BJ (cell line): ENCODE measurements around the gene CCT3. TPM values are rescaled to one million over a fixed set of nuclear protein-coding genes. Genes with fewer than 3 reads are reported as not detected.

Experiments used
- CTCF ChIA-PET: fragments of 350-600 bp; formaldehyde crosslinking; extraction: SDS; loops from one replicate; lab custom pipeline; 2021; ENCODE audit warnings: antibody characterized with exemption, inconsistent platforms; lab: Yijun Ruan, JAX
- POLR2A ChIA-PET: fragments of 300-600 bp; sonication (Branson Sonifier 250); formaldehyde crosslinking; extraction: SDS; loops from one replicate; lab custom pipeline; 2021; ENCODE audit warnings: antibody characterized with exemption; lab: Charles Lee
- DNase-seq: peaks from one replicate; pipeline ENCODE4 v3.0.0-alpha.2; 2011; ENCODE audit warnings: low read depth
- H3K27me3 ChIP-seq: 2 replicates; pipeline ENCODE4 v1.6.0; 2011; ENCODE audit warnings: low read length; ENCODE audit not compliant: control insufficient read depth, insufficient read depth
- H3K36me3 ChIP-seq: 2 replicates; pipeline ENCODE4 v1.5.1; 2011; ENCODE audit warnings: low read length; ENCODE audit not compliant: control insufficient read depth, insufficient read depth
- H3K4me3 ChIP-seq: 2 replicates; pipeline ENCODE4 v1.5.1; 2011; ENCODE audit warnings: low read depth, mild to moderate bottlenecking, control low read depth, low read length
- CTCF ChIP-seq: IDR thresholded peaks from 2 replicates; pipeline ENCODE4 v1.5.1; 2011; ENCODE audit warnings: low read depth, mild to moderate bottlenecking, control low read depth, inconsistent platforms, low read length, moderate library complexity; ENCODE audit not compliant: insufficient read depth
- polyA plus RNA-seq: library from polyadenylated mRNA; depleted of rRNA; stranded (reverse); fragments of >200 nt; gene quantifications from 2 replicates; pipeline ENCODE4 v1.2.3, GENCODE V29; 2011

The CCT3 gene
- polyA plus RNA-seq, 1 experiment, result 275 TPM

GRCh38 chr1:156385534-156386031 is 47.5 kb upstream of the CCT3 start:
- H3K27me3 ChIP-seq, result peaks cover 22% of the 10 kb centered on the region
- no peaks in the 10 kb centered on the region for H3K36me3 ChIP-seq
- DNase-seq, result no peak
- CTCF ChIA-PET, result interaction anchor here (0.6 to 7.1 kb wide), 53 partner anchors 9 to 273 kb away, joined by 3 to 172 read pairs (median 6); partner anchors contain the start of genes NAXE, RHBG and VHLL
- TF ChIP-seq CTCF, result peak; percentile 88
- H3K4me3 ChIP-seq, result no peak overlapping the region
- POLR2A ChIA-PET, result interaction anchor here (0.6 to 1.0 kb wide), 2 partner anchors 60 to 327 kb away, joined by 4 to 5 read pairs; no protein-coding TSS in a partner anchor

GRCh38 chr1:156384658-156385057 is 46.6 kb upstream of the CCT3 start:
- no peak for DNase-seq
- H3K36me3 ChIP-seq, result no peaks in the 10 kb centered on the region
- ChIA-PET POLR2A (no interaction called here), CTCF (interaction anchor here (0.7 to 7.1 kb wide), 21 partner anchors 8 to 274 kb away, joined by 3 to 172 read pairs (median 13); no protein-coding TSS in a partner anchor)
- no peak for TF ChIP-seq CTCF
- no peak overlapping the region for H3K4me3 ChIP-seq
- peaks cover 18% of the 10 kb centered on the region for H3K27me3 ChIP-seq

- no peak for TF ChIP-seq CTCF
- DNase-seq, result no peak
- CTCF ChIA-PET, result interaction anchor here (0.7 to 7.1 kb wide), 17 partner anchors 9 to 275 kb away, joined by 3 to 172 read pairs (median 13); no protein-coding TSS in a partner anchor
- Histone ChIP-seq H3K4me3 (no peak overlapping the region), H3K36me3 (no peaks in the 10 kb centered on the region), H3K27me3 (peaks cover 15% of the 10 kb centered on the region)
- POLR2A ChIA-PET, result no interaction called here
Measured at GRCh38 chr1:156384007-156384406, 45.9 kb upstream of the CCT3 start.

DNA sequence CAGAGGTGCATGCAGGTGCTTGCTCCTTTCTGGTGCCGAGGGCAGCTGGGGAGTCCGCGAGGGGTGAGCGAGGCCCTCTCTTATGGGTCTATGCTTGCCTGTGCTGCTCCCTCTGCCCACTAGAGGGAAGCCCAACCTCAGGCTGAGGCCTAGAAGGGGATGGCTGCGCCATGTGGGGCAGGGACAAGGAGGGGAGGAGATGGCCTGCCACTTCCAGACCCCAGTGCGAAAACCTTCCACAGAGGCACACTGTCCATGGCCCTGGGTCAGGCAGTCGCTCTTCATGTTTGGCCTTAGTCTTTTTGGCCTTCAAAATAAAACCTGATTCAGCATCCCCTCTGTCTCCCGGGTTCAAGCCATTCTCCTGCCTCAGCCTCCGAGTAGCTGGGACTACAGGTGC is 44.9 kb upstream of the CCT3 start:
- H3K36me3 ChIP-seq, result no peaks in the 10 kb centered on the region
- POLR2A ChIA-PET, result no interaction called here
- peak; percentile 93 for TF ChIP-seq CTCF
- H3K27me3 ChIP-seq, result peaks cover 12% of the 10 kb centered on the region
- CTCF ChIA-PET, result interaction anchor here (0.5 to 7.1 kb wide), 16 partner anchors 12 to 241 kb away, joined by 3 to 172 read pairs (median 4); partner anchors contain the start of gene RHBG
- DNase-seq, result no peak
- no peak overlapping the region for H3K4me3 ChIP-seq

DNA sequence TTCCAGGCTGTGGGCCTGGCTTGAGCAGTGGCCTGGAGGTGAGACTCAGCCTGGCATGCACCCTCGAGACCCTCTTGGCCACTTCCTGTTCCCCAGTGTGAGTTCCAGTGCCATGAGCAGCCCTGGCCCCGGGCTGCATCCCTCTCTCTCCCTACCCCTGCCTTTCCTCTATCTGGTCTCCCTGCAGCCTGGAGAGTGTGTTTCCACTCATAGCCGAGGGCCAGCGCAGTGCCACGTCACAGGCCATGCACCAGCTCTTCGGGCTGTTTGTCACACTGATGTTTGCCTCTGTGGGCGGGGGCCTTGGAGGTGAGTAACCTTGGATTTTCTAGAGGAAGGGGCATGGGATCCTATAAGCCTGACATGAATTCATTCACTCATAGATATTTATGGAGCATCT is 44.5 kb upstream of the CCT3 start:
- TF ChIP-seq CTCF, result no peak
- CTCF ChIA-PET, result interaction anchor here (0.5 to 7.1 kb wide), 14 partner anchors 12 to 243 kb away, joined by 3 to 172 read pairs (median 5); partner anchors contain the start of gene RHBG
- Histone ChIP-seq H3K36me3 (no peaks in the 10 kb centered on the region), H3K27me3 (peaks cover 7% of the 10 kb centered on the region), H3K4me3 (no peak overlapping the region)
- POLR2A ChIA-PET, result no interaction called here
- no peak for DNase-seq
